Left renal cortex interstitium (tissue), 4 donors: Measurements from ENCODE around the gene TPST2. TPM values are rescaled to one million over a fixed set of nuclear protein-coding genes. Genes with fewer than 3 reads are reported as not detected.

Experiments used
- DNase-seq, 4 donors: peaks; one replicate each; pipeline ENCODE4 v3.0.0-alpha.2; 2013; ENCODE audit warnings: low read depth in 4 of 4, low spot score in 2 of 4, missing footprints in 1 of 4
- polyA plus RNA-seq, 4 donors: library from polyadenylated mRNA; unstranded; fragments of 120-200 nt; gene quantifications; one replicate each; pipeline ENCODE4 v1.2.1, GENCODE V29; 2013; ENCODE audit not compliant: insufficient read length in 4 of 4

The TPST2 gene
- polyA plus RNA-seq, 4 donors = 26.7 to 32.6 (median 29.1) TPM

GRCh38 chr22:26559961-26560575 lies 29.9 kb downstream of the TPST2 start:
- DNase-seq = no peak

- DNase-seq = no peak
These were observed 31.6 kb downstream of the TPST2 start for GRCh38 chr22:26558248-26558895.

- DNase-seq = no peak
These were observed 33.0 kb downstream of the TPST2 start for GRCh38 chr22:26556904-26557303.

GRCh38 chr22:26555478-26555877 lies 34.5 kb downstream of the TPST2 start:
- DNase-seq = no peak

GRCh38 chr22:26554956-26555355 lies 35.0 kb downstream of the TPST2 start:
- DNase-seq = no peak

GRCh38 chr22:26553056-26553752 lies 36.7 kb downstream of the TPST2 start:
- DNase-seq = no peak

- DNase-seq = no peak
These were observed 37.5 kb downstream of the TPST2 start for GRCh38 chr22:26552466-26552865.

GRCh38 chr22:26551568-26551967 lies 38.4 kb downstream of the TPST2 start:
- DNase-seq = no peak

GRCh38 chr22:26550498-26551033 lies 39.4 kb downstream of the TPST2 start:
- DNase-seq = no peak

- DNase-seq = no peak
These were observed 39.9 kb downstream of the TPST2 start for GRCh38 chr22:26549902-26550497.

- no peak for DNase-seq
These were observed 40.9 kb downstream of the TPST2 start for GRCh38 chr22:26548984-26549383.

- DNase-seq = no peak
These were observed 41.6 kb downstream of the TPST2 start for GRCh38 chr22:26548303-26548702.

GRCh38 chr22:26547837-26548236 lies 42.1 kb downstream of the TPST2 start:
- DNase-seq = no peak

GRCh38 chr22:26547426-26547825 lies 42.5 kb downstream of the TPST2 start:
- DNase-seq = no peak

- DNase-seq = no peak
These were observed 43.6 kb downstream of the TPST2 start for GRCh38 chr22:26546282-26546681.

- DNase-seq = no peak
These were observed 44.1 kb downstream of the TPST2 start for GRCh38 chr22:26545827-26546226.

GRCh38 chr22:26545385-26545784 lies 44.5 kb downstream of the TPST2 start:
- DNase-seq = no peak

- DNase-seq = no peak
These were observed 45.4 kb downstream of the TPST2 start for GRCh38 chr22:26544489-26544888.

- DNase-seq = no peak
These were observed 47.1 kb downstream of the TPST2 start for GRCh38 chr22:26542831-26543230.

- DNase-seq = no peak
These were observed 48.6 kb downstream of the TPST2 start for GRCh38 chr22:26541167-26541819.

- no peak for DNase-seq
These were observed 49.8 kb downstream of the TPST2 start for GRCh38 chr22:26540119-26540518.
